Measurements from ENCODE around the gene WNK1.

DNA sequence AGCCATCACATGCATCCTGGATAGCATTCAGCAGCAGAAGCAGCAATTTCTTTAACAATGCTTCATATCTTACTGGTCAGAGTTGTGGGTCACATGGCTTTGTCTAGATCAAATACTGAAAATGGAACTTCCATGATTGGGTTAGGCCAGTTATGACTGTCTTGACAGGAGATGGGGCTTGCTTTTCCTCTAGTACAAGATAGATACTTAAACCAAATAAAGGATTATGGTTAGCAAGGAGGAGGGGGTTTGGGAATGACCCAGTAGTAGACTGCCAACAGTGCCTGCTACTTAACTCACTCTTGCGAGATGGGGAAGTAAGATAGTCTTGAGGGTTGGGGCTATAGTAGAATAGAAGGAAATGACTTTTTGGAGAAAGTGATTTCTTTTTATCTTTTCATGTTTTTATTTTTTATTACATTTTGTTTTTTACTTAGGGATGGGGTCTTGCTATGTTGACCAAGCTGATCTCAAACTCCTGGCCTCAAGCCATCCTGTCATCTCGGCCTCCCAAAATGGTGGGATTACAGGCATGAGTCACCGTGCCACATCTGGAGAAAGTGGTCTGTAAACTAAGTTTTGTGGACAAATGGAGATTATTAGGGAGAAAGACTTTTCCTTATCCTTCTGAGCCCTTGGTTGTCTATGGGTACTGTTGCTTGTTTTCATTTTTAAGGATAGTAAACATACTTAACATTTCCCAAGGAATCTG, 37.6 kb downstream of the WNK1 start:
- no peak for TF ChIP-seq RNF2 (IDR thresholded peaks at IDR 0.05; ENCODE audit: borderline replicate concordance, low read depth, low read length, missing control alignments, poor library complexity, severe bottlenecking)
- no peak for TF ChIP-seq RBBP5 (IDR thresholded peaks at IDR 0.05; ENCODE audit: borderline replicate concordance, low read depth, low read length)
- no peak for TF ChIP-seq SAP30 (IDR thresholded peaks at IDR 0.05; ENCODE audit: insufficient read depth, insufficient replicate concordance, low read length)
- no peak for TF ChIP-seq ASH2L (IDR thresholded peaks at IDR 0.05; ENCODE audit: low read length)
- no peak for TF ChIP-seq SRF (IDR thresholded peaks at IDR 0.05; ENCODE audit: low read depth, low read length)
- TF ChIP-seq EZH2 (IDR thresholded peaks at IDR 0.05; ENCODE audit: low read depth, low read length, severe bottlenecking) = no peak
- no peak for TF ChIP-seq SP2 (IDR thresholded peaks at IDR 0.05; ENCODE audit: low read length)
- TF ChIP-seq CREB1 (IDR thresholded peaks at IDR 0.05) = no peak
- TF ChIP-seq GABPA (IDR thresholded peaks at IDR 0.05; ENCODE audit: borderline replicate concordance, insufficient read depth, low read length) = no peak
- TF ChIP-seq EP300 (IDR thresholded peaks at IDR 0.05; ENCODE audit: borderline replicate concordance in 1 of 2, low read depth in 2 of 2, low read length in 2 of 2) = no peak
- TF ChIP-seq, protein P1, sequence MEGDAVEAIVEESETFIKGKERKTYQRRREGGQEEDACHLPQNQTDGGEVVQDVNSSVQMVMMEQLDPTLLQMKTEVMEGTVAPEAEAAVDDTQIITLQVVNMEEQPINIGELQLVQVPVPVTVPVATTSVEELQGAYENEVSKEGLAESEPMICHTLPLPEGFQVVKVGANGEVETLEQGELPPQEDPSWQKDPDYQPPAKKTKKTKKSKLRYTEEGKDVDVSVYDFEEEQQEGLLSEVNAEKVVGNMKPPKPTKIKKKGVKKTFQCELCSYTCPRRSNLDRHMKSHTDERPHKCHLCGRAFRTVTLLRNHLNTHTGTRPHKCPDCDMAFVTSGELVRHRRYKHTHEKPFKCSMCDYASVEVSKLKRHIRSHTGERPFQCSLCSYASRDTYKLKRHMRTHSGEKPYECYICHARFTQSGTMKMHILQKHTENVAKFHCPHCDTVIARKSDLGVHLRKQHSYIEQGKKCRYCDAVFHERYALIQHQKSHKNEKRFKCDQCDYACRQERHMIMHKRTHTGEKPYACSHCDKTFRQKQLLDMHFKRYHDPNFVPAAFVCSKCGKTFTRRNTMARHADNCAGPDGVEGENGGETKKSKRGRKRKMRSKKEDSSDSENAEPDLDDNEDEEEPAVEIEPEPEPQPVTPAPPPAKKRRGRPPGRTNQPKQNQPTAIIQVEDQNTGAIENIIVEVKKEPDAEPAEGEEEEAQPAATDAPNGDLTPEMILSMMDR (IDR thresholded peaks at IDR 0.05; ENCODE audit: control extremely low read depth in 1 of 3, insufficient read depth in 1 of 3, low read depth in 1 of 3, low read length in 3 of 3) = no peak
- no peak for TF ChIP-seq RFX5 (IDR thresholded peaks at IDR 0.05; ENCODE audit: borderline replicate concordance, low read depth, low read length)
- TF ChIP-seq RAD21 (IDR thresholded peaks at IDR 0.05 in 1 of 2, conservative IDR thresholded peaks at IDR 0.05 in 1 of 2; ENCODE audit: low read depth in 2 of 2, low read length in 2 of 2) = no peak
- TF ChIP-seq CHD2 (IDR thresholded peaks at IDR 0.05; ENCODE audit: low read length) = no peak

Measured in H1 (cell line).